Thyroid gland (tissue), 4 donors: Measurements from ENCODE around the gene CYP11A1.

Experiments used
- POLR2A ChIP-seq, 2 donors: fragments of 450-650 bp; IDR thresholded peaks; one replicate each; pipeline ENCODE4 v1.6.1; 2017; ENCODE audit warnings: antibody characterized with exemption in 2 of 2, mild to moderate bottlenecking in 2 of 2, moderate library complexity in 1 of 2
- TF ChIP-seq, protein P1 (sequence below), 6 experiments: fragments of 200-600 bp in 3 of 6; fragments of 450-650 bp in 3 of 6; sonication (generic) in 3 of 6; IDR thresholded peaks; one replicate each; pipeline ENCODE4 v1.5.1; 2016 to 2019; ENCODE audit warnings: antibody characterized with exemption in 6 of 6, mild to moderate bottlenecking in 2 of 6, inconsistent platforms in 1 of 6, moderate library complexity in 1 of 6

DNA sequence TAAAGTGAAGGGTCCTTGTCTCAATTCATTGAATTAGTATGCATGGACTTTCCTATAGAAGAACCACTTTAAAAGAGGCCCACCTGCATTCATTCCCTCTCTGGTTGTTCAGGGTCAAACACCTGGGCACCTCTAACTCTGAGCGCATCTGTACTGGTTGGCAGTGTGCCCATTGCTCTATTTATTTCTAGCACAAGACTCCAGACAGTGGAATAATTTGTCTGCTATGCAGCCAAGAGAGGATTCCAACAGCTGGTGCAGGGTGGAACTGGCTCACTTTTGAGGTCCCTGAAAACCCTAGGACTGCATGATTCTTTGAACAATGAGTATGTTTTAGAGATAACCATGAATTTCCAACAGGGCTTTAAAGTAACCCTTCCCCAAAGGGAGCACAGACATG lies 73.4 kb downstream of the CYP11A1 start:
- TF ChIP-seq POLR2A (IDR thresholded peaks at IDR 0.05) = no peak
- TF ChIP-seq, protein P1, sequence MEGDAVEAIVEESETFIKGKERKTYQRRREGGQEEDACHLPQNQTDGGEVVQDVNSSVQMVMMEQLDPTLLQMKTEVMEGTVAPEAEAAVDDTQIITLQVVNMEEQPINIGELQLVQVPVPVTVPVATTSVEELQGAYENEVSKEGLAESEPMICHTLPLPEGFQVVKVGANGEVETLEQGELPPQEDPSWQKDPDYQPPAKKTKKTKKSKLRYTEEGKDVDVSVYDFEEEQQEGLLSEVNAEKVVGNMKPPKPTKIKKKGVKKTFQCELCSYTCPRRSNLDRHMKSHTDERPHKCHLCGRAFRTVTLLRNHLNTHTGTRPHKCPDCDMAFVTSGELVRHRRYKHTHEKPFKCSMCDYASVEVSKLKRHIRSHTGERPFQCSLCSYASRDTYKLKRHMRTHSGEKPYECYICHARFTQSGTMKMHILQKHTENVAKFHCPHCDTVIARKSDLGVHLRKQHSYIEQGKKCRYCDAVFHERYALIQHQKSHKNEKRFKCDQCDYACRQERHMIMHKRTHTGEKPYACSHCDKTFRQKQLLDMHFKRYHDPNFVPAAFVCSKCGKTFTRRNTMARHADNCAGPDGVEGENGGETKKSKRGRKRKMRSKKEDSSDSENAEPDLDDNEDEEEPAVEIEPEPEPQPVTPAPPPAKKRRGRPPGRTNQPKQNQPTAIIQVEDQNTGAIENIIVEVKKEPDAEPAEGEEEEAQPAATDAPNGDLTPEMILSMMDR (IDR thresholded peaks at IDR 0.05) = no peak
